ENCODE data around the gene OLA1.

DNA sequence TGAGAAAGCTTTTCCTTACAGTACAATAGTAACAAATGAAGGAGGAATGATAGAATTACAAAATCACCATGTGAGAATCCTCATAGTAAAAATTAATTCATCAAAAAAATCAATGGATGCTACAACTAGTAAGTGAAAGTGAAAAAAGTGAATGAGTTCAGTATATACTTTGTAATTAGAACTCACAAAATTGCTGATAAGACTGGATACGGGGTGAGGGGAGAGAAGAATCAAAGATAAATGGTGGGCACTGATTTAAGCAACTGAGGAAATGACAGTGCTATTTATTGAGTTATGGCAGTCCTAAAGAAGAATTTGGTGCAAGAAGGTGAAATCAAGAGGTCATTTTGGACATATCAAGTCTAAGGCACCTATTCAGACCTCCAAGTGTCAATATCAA lies 20.6 kb downstream of the OLA1 start:
- TF ChIP-seq, protein P1, sequence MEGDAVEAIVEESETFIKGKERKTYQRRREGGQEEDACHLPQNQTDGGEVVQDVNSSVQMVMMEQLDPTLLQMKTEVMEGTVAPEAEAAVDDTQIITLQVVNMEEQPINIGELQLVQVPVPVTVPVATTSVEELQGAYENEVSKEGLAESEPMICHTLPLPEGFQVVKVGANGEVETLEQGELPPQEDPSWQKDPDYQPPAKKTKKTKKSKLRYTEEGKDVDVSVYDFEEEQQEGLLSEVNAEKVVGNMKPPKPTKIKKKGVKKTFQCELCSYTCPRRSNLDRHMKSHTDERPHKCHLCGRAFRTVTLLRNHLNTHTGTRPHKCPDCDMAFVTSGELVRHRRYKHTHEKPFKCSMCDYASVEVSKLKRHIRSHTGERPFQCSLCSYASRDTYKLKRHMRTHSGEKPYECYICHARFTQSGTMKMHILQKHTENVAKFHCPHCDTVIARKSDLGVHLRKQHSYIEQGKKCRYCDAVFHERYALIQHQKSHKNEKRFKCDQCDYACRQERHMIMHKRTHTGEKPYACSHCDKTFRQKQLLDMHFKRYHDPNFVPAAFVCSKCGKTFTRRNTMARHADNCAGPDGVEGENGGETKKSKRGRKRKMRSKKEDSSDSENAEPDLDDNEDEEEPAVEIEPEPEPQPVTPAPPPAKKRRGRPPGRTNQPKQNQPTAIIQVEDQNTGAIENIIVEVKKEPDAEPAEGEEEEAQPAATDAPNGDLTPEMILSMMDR (conservative IDR thresholded peaks at IDR 0.05; ENCODE audit: low read depth, low read length), result no peak
- TF ChIP-seq, protein P2, sequence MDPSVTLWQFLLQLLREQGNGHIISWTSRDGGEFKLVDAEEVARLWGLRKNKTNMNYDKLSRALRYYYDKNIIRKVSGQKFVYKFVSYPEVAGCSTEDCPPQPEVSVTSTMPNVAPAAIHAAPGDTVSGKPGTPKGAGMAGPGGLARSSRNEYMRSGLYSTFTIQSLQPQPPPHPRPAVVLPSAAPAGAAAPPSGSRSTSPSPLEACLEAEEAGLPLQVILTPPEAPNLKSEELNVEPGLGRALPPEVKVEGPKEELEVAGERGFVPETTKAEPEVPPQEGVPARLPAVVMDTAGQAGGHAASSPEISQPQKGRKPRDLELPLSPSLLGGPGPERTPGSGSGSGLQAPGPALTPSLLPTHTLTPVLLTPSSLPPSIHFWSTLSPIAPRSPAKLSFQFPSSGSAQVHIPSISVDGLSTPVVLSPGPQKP (IDR thresholded peaks at IDR 0.05; ENCODE audit: borderline replicate concordance, low read depth, low read length), result no peak
- no peak for TF ChIP-seq CHD1 (IDR thresholded peaks at IDR 0.05; ENCODE audit: low read depth, low read length)
- no peak for TF ChIP-seq CEBPB (IDR thresholded peaks at IDR 0.05; ENCODE audit: low read depth, low read length)
- TF ChIP-seq FOS (IDR thresholded peaks at IDR 0.05; ENCODE audit: low read depth, low read length), result no peak
- no peak for TF ChIP-seq SMC3 (IDR thresholded peaks at IDR 0.05; ENCODE audit: low read depth, low read length)
- TF ChIP-seq MAFK (IDR thresholded peaks at IDR 0.05; ENCODE audit: low read depth, low read length), result no peak
- no peak for TF ChIP-seq RFX5 (IDR thresholded peaks at IDR 0.05; ENCODE audit: low read depth, low read length)
- no peak for TF ChIP-seq POLR2A (IDR thresholded peaks at IDR 0.05; ENCODE audit: low read depth, low read length)
- no peak for TF ChIP-seq RCOR1 (IDR thresholded peaks at IDR 0.05; ENCODE audit: insufficient replicate concordance, low read length)
- no peak for TF ChIP-seq RAD21 (IDR thresholded peaks at IDR 0.05; ENCODE audit: low read length)

Measured in IMR-90 (cell line).